ENCODE data around the gene PPM1M.
A peak's percentile ranks its signal among the peaks of the same experiment; 100 is the strongest.

Gene PPM1M

DNA sequence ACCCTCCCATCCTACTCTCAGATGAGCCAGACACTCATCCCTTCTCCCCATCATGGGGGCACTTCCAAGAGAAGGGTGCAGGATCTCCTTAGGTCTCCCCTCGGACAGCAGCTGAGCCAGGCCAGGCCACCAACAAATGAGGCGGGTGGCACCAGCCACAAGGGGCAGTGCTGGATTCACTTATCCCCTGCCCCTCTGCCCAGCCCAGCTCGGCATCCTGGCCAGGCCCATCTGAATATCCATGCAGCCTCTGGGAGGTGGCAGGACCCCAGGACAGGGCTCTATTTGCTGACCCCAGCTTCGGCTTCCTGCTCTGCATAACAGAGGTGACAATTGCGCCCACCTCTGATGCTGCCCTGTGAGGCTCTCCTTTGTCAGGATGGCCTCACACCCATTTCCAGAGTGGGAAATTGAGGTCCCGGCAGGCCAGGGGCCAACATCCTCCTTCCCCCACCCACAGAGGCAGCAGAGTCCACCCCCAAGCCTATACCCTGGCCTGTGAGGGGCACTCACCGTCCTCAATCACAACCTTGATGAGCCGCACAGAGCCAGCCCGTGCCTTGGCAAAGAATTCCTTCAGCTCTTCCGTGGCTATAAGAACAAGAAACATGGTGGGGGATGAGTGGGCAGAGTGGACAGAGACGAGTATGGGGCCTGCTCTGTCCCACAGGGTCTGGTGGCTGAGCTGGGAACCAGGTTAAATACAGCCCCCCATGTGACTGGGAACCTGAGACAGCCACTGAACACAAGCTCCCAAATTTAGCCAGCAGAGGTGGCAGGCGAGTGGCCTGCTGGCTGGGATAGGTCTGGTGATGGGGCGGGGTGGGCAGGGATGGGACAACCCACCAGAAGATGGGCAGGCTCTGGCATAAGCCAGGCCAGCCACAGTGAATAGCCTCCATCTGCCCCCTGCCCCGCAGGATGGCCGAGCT is 10.8 kb upstream of the PPM1M start:
- Histone ChIP-seq H3K4me3 (no peak overlapping the region; a peak in 1 of 20 replicates), H3K4me2 (peak overlapping the region; percentile 25 to 99 (median 98); a peak in 18 of 22 replicates), H3K9me3 (replicated peaks in 1 of 11) (no peaks in the 10 kb centered on the region), H3K9ac (peak overlapping the region; percentile 10 to 90 (median 59); a peak in 19 of 22 replicates), H3K4me1 (peaks cover 67 to 90% (median 88%) of the 10 kb centered on the region in 10 experiments), H3K27me3 (no peaks in the 10 kb centered on the region), H3K27ac (peak overlapping the region in 9 of 11 experiments; percentile 3 to 83 (median 27); a peak in 13 of 22 replicates), H4K20me1 (peaks cover 34 to 87% (median 78%) of the 10 kb centered on the region in 11 experiments), H3K36me3 (peaks cover 30 to 66% (median 47%) of the 10 kb centered on the region in 11 experiments)
- no peak for TF ChIP-seq Cebpa-rat (IDR thresholded peaks at IDR 0.05)

DNA sequence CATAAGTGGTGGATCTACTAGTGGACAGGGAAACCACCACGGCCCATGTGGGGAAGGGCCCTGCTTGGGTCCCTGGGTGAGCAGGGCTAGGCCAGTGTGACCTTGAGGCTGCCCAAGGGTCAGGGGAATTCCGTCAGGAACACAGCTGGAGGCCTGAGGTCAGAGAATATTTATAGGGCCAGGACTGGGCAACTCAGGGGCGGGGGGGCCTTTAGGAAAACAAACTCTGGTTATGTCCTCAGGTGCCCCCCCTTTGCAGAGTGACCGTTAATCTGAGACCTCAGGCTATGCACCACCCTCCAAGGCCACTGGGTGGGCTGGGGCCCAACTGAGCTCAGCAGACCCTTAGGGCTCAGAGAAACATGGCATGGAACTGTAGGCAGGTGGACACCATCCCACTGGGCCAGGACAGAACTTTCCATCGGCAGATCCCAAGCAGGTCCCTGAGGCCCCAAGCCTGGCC is 9.1 kb upstream of the PPM1M start:
- peaks cover 13 to 49% (median 30%) of the 10 kb centered on the region in 11 experiments; a peak in 21 of 22 replicates for H3K36me3 ChIP-seq
- peaks cover 84 to 91% (median 89%) of the 10 kb centered on the region in 10 experiments for H3K4me1 ChIP-seq
- peak overlapping the region in 9 of 11 experiments; percentile 25 to 97 (median 93); a peak in 17 of 22 replicates for H3K27ac ChIP-seq
- H3K4me2 ChIP-seq = peak overlapping the region; percentile 94 to 99 (median 98)
- peak overlapping the region in 7 of 10 experiments; percentile 79 to 95 (median 89); a peak in 11 of 20 replicates for H3K4me3 ChIP-seq
- TF ChIP-seq Cebpa-rat (IDR thresholded peaks at IDR 0.05) = no peak
- H4K20me1 ChIP-seq = peaks cover 30 to 71% (median 65%) of the 10 kb centered on the region in 11 experiments
- peak overlapping the region; percentile 30 to 97 (median 92); a peak in 17 of 22 replicates for H3K9ac ChIP-seq
- no peaks in the 10 kb centered on the region for H3K27me3 ChIP-seq
- no peaks in the 10 kb centered on the region for H3K9me3 ChIP-seq (replicated peaks in 1 of 11)

DNA sequence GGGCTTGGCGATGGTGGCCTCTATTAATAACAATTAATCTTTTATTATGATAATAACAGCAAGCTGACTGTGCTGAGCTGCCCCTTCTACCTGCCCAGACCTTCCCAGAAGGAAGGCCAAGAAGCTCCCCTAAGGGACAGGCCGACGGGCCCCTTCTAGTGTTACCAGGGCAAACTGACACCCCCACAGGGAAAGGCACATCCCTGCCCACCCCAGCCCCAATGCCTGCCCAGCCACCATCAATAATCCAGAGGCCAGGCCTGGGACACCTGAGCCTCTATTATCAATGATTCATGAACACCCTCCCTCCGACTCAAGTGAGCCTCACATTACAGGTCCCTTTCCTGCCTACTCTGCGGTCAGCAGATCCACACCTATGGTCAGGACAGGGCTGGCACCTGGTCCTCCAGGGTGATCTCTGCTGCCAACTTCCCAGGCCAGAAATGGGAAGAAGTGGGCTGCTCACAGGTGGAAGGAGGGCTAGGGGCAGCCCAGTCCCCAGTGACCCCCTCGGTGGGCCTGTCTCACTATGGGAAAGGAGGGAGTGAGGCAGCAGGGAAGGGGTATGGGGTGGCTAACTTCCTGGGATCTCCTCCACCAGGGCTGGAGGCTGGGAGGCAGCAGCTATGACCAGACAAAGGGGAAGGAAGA is 8.4 kb upstream of the PPM1M start:
- Histone ChIP-seq H3K27ac (peak overlapping the region; percentile 49 to 97 (median 93); a peak in 21 of 22 replicates), H3K9me3 (replicated peaks in 1 of 11) (no peaks in the 10 kb centered on the region), H3K9ac (peak overlapping the region; percentile 85 to 97 (median 92)), H3K4me1 (peaks cover 84 to 91% (median 88%) of the 10 kb centered on the region in 10 experiments), H3K4me3 (peak overlapping the region; percentile 78 to 95 (median 88)), H4K20me1 (peaks cover 25 to 64% (median 58%) of the 10 kb centered on the region in 11 experiments), H3K27me3 (no peaks in the 10 kb centered on the region), H3K36me3 (peaks cover 13 to 43% (median 26%) of the 10 kb centered on the region in 11 experiments; a peak in 20 of 22 replicates), H3K4me2 (peak overlapping the region; percentile 94 to 99 (median 98))
- TF ChIP-seq Cebpa-rat (IDR thresholded peaks at IDR 0.05) = no peak

DNA sequence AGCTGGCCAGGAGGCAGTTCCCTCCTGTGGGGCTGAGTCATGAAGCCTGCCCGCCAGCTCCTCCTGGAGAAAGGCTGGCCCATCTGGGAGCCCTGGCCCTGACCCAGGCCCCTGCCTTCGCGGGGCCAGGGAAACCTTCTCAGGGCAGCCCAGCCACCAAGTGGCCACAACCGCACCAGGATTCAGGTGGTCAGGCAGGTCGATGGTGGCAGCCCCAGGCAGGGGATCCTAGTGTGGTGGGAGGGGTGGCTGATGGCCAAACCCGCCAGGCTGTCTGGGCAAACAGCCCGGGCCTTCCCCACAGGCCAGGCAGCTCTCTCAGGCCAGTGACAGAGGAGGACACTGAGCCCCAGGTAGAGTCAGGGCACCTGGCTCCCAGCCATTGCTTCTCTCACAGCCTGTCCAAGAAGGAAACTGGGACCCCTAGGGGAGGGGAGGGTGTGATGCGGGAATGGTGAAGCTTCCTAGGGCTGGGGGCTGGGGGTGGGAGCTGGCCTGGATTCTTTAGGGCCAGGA is 7.8 kb upstream of the PPM1M start:
- Histone ChIP-seq H3K9me3 (replicated peaks in 1 of 11) (no peaks in the 10 kb centered on the region), H3K36me3 (peaks cover 13 to 37% (median 26%) of the 10 kb centered on the region in 11 experiments; a peak in 20 of 22 replicates), H4K20me1 (peaks cover 20 to 58% (median 52%) of the 10 kb centered on the region in 11 experiments; a peak in 19 of 22 replicates), H3K4me3 (peak overlapping the region; percentile 78 to 95 (median 88)), H3K27me3 (no peaks in the 10 kb centered on the region), H3K4me1 (peaks cover 84 to 88% (median 86%) of the 10 kb centered on the region in 10 experiments), H3K27ac (peak overlapping the region; percentile 49 to 97 (median 93); a peak in 21 of 22 replicates), H3K4me2 (peak overlapping the region; percentile 94 to 99 (median 98)), H3K9ac (peak overlapping the region; percentile 85 to 97 (median 92))
- no peak for TF ChIP-seq Cebpa-rat (IDR thresholded peaks at IDR 0.05)

DNA sequence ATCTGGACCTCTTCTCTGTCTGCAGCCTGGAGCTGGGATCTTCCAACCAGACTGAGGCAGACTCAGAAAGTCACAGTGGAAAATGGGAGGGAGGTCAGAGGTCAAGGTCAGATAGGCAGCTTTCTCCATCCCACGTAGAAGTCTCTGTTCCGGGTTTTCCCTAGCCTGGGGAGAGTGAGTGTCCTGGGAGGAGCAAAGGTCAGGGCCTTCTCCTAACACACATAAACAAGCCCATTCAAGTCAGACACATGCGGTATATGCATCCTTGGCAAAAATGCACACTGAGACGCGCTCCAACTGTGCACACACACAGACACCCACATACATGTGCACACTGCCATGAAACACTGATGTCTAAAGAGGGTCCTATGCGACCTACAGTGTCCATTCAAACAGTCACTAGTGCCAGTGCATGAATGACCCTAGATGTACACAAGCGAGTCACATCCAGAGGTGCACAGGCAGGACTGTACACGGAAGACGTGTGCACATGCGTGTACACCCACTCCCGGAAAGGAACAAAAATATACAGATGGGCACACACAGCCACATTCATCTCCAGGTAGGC is 7.3 kb upstream of the PPM1M start:
- peaks cover 13 to 31% (median 23%) of the 10 kb centered on the region in 11 experiments; a peak in 20 of 22 replicates for H3K36me3 ChIP-seq
- H3K4me3 ChIP-seq = peak overlapping the region; percentile 78 to 95 (median 88)
- peaks cover 0 to 2% (median 0%) of the 10 kb centered on the region in 11 experiments; a peak in 1 of 22 replicates for H3K9me3 ChIP-seq (replicated peaks in 1 of 11)
- peak overlapping the region; percentile 49 to 97 (median 93); a peak in 21 of 22 replicates for H3K27ac ChIP-seq
- peaks cover 82 to 88% (median 84%) of the 10 kb centered on the region in 10 experiments for H3K4me1 ChIP-seq
- H3K9ac ChIP-seq = peak overlapping the region; percentile 85 to 97 (median 92)
- peaks cover 20 to 52% (median 47%) of the 10 kb centered on the region in 11 experiments; a peak in 19 of 22 replicates for H4K20me1 ChIP-seq
- H3K4me2 ChIP-seq = peak overlapping the region; percentile 94 to 99 (median 98)
- no peak for TF ChIP-seq Cebpa-rat (IDR thresholded peaks at IDR 0.05)
- H3K27me3 ChIP-seq = no peaks in the 10 kb centered on the region

DNA sequence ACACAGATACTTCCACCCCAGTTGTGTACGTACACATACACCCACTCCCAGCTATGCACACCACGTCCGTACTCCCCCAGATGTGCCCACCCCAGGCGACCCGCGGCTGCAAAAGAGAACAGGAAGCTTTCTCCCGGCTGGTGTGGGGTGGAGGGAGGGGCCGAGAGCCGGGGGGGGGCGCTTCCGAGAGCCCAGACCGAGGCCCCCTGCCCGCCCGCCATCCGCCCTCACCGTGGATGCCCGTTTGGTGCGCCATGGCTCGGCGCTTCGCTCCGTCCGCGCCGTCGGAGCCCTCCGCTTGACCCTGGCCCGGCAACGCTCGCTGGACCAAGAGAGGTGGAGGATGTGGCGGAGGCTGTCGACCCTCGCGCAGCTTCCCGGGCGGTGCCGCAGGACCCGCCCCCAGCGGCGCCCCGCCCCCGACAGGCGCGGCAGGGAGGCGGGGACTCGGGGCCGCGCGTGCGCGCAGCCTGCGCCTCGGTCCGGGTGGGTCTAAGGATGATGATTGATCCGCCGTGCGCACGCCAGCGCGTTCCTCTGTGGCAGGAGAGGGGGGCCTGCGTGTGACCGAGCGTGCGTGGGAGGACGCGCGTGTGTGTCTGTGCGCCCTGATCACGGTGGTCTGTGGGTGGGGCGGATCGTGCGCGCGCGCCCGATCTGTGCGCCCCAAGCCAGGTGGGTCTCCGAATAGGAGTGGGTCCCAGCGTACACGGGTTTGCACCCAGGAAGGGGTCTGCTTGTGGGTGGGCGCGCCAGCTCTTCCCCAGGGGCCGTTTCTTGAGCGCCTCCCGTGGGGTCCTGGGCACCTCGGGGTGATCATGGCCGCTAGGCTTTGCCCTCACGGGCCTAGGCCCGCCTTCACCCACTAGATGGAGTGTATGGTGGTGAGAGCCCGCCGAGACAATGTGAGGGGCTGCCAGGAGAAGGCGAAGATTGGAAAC is 6.5 kb upstream of the PPM1M start, which contains the start of gene TWF2:
TWF2 (minus strand) TSS at position 398 of the 941 bp plus-strand sequence; CDS start at position 256, 142 bp downstream.
- Histone ChIP-seq H3K9me3 (replicated peaks in 1 of 11) (peaks cover 0 to 5% (median 0%) of the 10 kb centered on the region in 11 experiments; a peak in 1 of 22 replicates), H3K27me3 (no peaks in the 10 kb centered on the region), H3K4me2 (peak within 1 kb of the TSS; percentile 94 to 99 (median 98)), H3K9ac (peak within 1 kb of the TSS; percentile 85 to 97 (median 92)), H4K20me1 (peaks cover 20 to 46% (median 40%) of the 10 kb centered on the region in 11 experiments; a peak in 19 of 22 replicates), H3K36me3 (peaks cover 11 to 24% (median 17%) of the 10 kb centered on the region in 11 experiments; a peak in 20 of 22 replicates), H3K4me1 (peaks cover 82 to 88% (median 84%) of the 10 kb centered on the region in 10 experiments), H3K27ac (peak within 1 kb of the TSS; percentile 65 to 97 (median 93)), H3K4me3 (peak within 1 kb of the TSS; percentile 78 to 95 (median 88))
- TF ChIP-seq Cebpa-rat (IDR thresholded peaks at IDR 0.05) = no peak

Measured in BLaER1 treated with 17β-estradiol and CSF1 and Interleukin-3, amounts not matched to agents 10 nM and 100 nM (cell line).